ENCODE measurements around the gene NKPD1. TPM values are rescaled to one million over a fixed set of nuclear protein-coding genes. Genes with fewer than 3 reads are reported as not detected.

NKPD1 gene
- total RNA-seq, 4 donors from 2014 or later, result 0.16 to 0.39 TPM; not detected in 2

DNA sequence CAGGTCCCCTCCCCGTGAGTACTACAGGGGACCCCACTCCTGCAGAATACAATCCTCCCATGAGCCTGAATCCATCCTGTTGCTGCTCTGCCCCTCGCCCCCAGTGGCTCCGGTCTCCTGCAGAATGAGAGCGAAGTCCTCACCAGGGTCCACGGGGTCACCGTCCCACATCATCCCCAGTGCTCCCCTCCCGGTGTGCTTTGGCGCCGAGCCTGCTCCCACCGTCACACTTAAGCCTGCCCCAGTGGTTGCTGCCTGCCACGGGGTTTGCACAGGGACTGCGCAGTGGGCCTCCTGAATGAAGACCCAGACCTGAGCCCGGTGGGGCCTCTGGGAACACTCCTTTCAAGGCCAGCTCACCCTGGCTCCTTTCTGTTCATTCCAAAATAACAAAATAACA is 30.5 kb downstream of the NKPD1 start:
- Histone ChIP-seq H3K4me3 (no peak overlapping the region), H3K27me3 (no peaks in the 10 kb centered on the region), H3K27ac (no peak overlapping the region), H3K36me3 (no peaks in the 10 kb centered on the region), H3K9me3 (no peaks in the 10 kb centered on the region), H3K4me1 (no peaks in the 10 kb centered on the region)
- WGBS, 2 donors (ENCODE audit: low coverage in 1 of 2), result 93% methylated on average over 3 of the region's 13 CpGs; no CpG with 5 or more reads in 1 of the 2 donors
- ATAC-seq, result no peak
- no peak for TF ChIP-seq POLR2AphosphoS5 (IDR thresholded peaks at IDR 0.05)
- TF ChIP-seq POLR2A (IDR thresholded peaks at IDR 0.05), result no peak
- no peak for TF ChIP-seq EP300 (IDR thresholded peaks at IDR 0.05)

- Histone ChIP-seq H3K27me3 (no peaks in the 10 kb centered on the region), H3K27ac (no peak overlapping the region), H3K36me3 (no peaks in the 10 kb centered on the region), H3K4me1 (no peaks in the 10 kb centered on the region), H3K4me3 (no peak overlapping the region), H3K9me3 (no peaks in the 10 kb centered on the region)
- 82 to 100% methylated on average over 4 to 5 of the region's 5 CpGs for WGBS, 2 donors (ENCODE audit: low coverage in 1 of 2)
- ATAC-seq, result no peak
- no peak for TF ChIP-seq POLR2AphosphoS5 (IDR thresholded peaks at IDR 0.05)
- TF ChIP-seq EP300 (IDR thresholded peaks at IDR 0.05), result no peak
- TF ChIP-seq, protein P1, sequence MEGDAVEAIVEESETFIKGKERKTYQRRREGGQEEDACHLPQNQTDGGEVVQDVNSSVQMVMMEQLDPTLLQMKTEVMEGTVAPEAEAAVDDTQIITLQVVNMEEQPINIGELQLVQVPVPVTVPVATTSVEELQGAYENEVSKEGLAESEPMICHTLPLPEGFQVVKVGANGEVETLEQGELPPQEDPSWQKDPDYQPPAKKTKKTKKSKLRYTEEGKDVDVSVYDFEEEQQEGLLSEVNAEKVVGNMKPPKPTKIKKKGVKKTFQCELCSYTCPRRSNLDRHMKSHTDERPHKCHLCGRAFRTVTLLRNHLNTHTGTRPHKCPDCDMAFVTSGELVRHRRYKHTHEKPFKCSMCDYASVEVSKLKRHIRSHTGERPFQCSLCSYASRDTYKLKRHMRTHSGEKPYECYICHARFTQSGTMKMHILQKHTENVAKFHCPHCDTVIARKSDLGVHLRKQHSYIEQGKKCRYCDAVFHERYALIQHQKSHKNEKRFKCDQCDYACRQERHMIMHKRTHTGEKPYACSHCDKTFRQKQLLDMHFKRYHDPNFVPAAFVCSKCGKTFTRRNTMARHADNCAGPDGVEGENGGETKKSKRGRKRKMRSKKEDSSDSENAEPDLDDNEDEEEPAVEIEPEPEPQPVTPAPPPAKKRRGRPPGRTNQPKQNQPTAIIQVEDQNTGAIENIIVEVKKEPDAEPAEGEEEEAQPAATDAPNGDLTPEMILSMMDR (IDR thresholded peaks at IDR 0.05), result no peak
- TF ChIP-seq POLR2A (IDR thresholded peaks at IDR 0.05), result no peak
Measured at GRCh38 chr19:45128806-45129205, 32.0 kb downstream of the NKPD1 start.

GRCh38 chr19:45128146-45128545 is 32.6 kb downstream of the NKPD1 start:
- H3K9me3 ChIP-seq, result no peaks in the 10 kb centered on the region
- 84 to 94% methylated on average over 5 of the region's 5 CpGs for WGBS, 2 donors (ENCODE audit: low coverage in 1 of 2)
- H3K4me1 ChIP-seq, result no peaks in the 10 kb centered on the region
- peaks cover 0 to 3% of the 10 kb centered on the region in 2 donors for H3K36me3 ChIP-seq
- H3K27me3 ChIP-seq, result no peaks in the 10 kb centered on the region
- no peak for ATAC-seq
- H3K27ac ChIP-seq, result no peak overlapping the region
- H3K4me3 ChIP-seq, result no peak overlapping the region
- no peak for TF ChIP-seq EP300 (IDR thresholded peaks at IDR 0.05)
- TF ChIP-seq POLR2AphosphoS5 (IDR thresholded peaks at IDR 0.05), result no peak
- TF ChIP-seq, protein P1 (IDR thresholded peaks at IDR 0.05), result no peak
- no peak for TF ChIP-seq POLR2A (IDR thresholded peaks at IDR 0.05)

GRCh38 chr19:45126654-45127053 is 34.1 kb downstream of the NKPD1 start:
- Histone ChIP-seq H3K27ac (no peak overlapping the region), H3K4me1 (no peaks in the 10 kb centered on the region), H3K4me3 (no peak overlapping the region), H3K9me3 (no peaks in the 10 kb centered on the region), H3K27me3 (no peaks in the 10 kb centered on the region), H3K36me3 (peaks cover 0 to 5% of the 10 kb centered on the region in 2 donors)
- no peak for ATAC-seq
- TF ChIP-seq POLR2A (IDR thresholded peaks at IDR 0.05), result no peak
- TF ChIP-seq, protein P1 (IDR thresholded peaks at IDR 0.05), result no peak
- no peak for TF ChIP-seq EP300 (IDR thresholded peaks at IDR 0.05)
- no peak for TF ChIP-seq POLR2AphosphoS5 (IDR thresholded peaks at IDR 0.05)
- 100% methylated on average over 1 of the region's 7 CpGs for WGBS, 2 donors (ENCODE audit: low coverage in 1 of 2)

- 10 to 64% methylated on average over 2 to 4 of the region's 12 CpGs for WGBS, 2 donors (ENCODE audit: low coverage in 1 of 2)
Measured at GRCh38 chr19:45125975-45126493, 34.7 kb downstream of the NKPD1 start.

More at GRCh38 chr19:45125975-45126493, 34.7 kb downstream of the NKPD1 start:
- Histone ChIP-seq H3K27ac (no peak overlapping the region), H3K9me3 (no peaks in the 10 kb centered on the region), H3K4me3 (no peak overlapping the region), H3K4me1 (no peaks in the 10 kb centered on the region), H3K36me3 (peaks cover 0 to 5% of the 10 kb centered on the region in 2 donors), H3K27me3 (no peaks in the 10 kb centered on the region)
- peak; percentile 19 for ATAC-seq
- TF ChIP-seq, protein P1 (IDR thresholded peaks at IDR 0.05), result peak in 3 of 4 experiments; percentile 30 to 56 (median 47)
- TF ChIP-seq POLR2A (IDR thresholded peaks at IDR 0.05), result no peak
